GM20431 (cell line): ENCODE results near the gene KITLG.
"Not testable (repeated sequence)": the region's sequence is repeated elsewhere in the genome, so short reads cannot be mapped to it uniquely, and the experiment has no call there.

Experiments
- in situ Hi-C: fragments of 300-500 bp; cut with MseI, MboI; formaldehyde crosslinking; loops from one replicate; pipeline ENCODE4 v1.15.0; 2020; ENCODE audit warnings: low sequenced_read_pairs; ENCODE audit not compliant: unreplicated experiment

Gene KITLG

GRCh38 chr12:88501972-88502938 lies 78.0 kb downstream of the KITLG start:
- in situ Hi-C loops = no loop called here

GRCh38 chr12:88496891-88497371 lies 83.3 kb downstream of the KITLG start:
- in situ Hi-C loops = no loop called here

GRCh38 chr12:88496429-88496828 lies 83.8 kb downstream of the KITLG start:
- in situ Hi-C loops = no loop called here

GRCh38 chr12:88495031-88495430 lies 85.2 kb downstream of the KITLG start:
- in situ Hi-C loops = no loop called here

GRCh38 chr12:88494520-88494919 lies 85.8 kb downstream of the KITLG start:
- in situ Hi-C loops = no loop called here

- in situ Hi-C loops = no loop called here
Observed at GRCh38 chr12:88493636-88494035, 86.6 kb downstream of the KITLG start.

- in situ Hi-C loops = no loop called here
Observed at GRCh38 chr12:88490425-88490824, 89.8 kb downstream of the KITLG start.

GRCh38 chr12:88472775-88473174 lies 107.5 kb downstream of the KITLG start:
- in situ Hi-C loops = no loop called here

GRCh38 chr12:88472248-88472647 lies 108.0 kb downstream of the KITLG start:
- in situ Hi-C loops = no loop called here

GRCh38 chr12:88471331-88472045 lies 108.8 kb downstream of the KITLG start:
- in situ Hi-C loops = no loop called here

GRCh38 chr12:88469154-88469553 lies 111.1 kb downstream of the KITLG start:
- in situ Hi-C loops = no loop called here

- in situ Hi-C loops = no loop called here
Observed at GRCh38 chr12:88468581-88468980, 111.7 kb downstream of the KITLG start.

- in situ Hi-C loops = not testable (repeated sequence)
Observed at GRCh38 chr12:88466708-88467107, 113.6 kb downstream of the KITLG start.

- in situ Hi-C loops = no loop called here
Observed at GRCh38 chr12:88458327-88458726, 121.9 kb downstream of the KITLG start.

- in situ Hi-C loops = no loop called here
Observed at GRCh38 chr12:88453323-88453722, 126.9 kb downstream of the KITLG start.

- in situ Hi-C loops = no loop called here
Observed at GRCh38 chr12:88451205-88451604, 129.1 kb downstream of the KITLG start.

GRCh38 chr12:88450136-88450535 lies 130.1 kb downstream of the KITLG start:
- in situ Hi-C loops = no loop called here

- in situ Hi-C loops = no loop called here
Observed at GRCh38 chr12:88448337-88448915, 131.8 kb downstream of the KITLG start.

GRCh38 chr12:88445705-88446394 lies 134.4 kb downstream of the KITLG start:
- in situ Hi-C loops = no loop called here

GRCh38 chr12:88444481-88444880 lies 135.8 kb downstream of the KITLG start:
- in situ Hi-C loops = no loop called here
